Ammon's horn (tissue), 1 donor: Measurements from ENCODE around the gene OR8S1.

Source experiments
- DNase-seq: peaks from one replicate; pipeline ENCODE4 v3.0.0-alpha.2; 2016; ENCODE audit warnings: low spot score

Gene OR8S1

DNA sequence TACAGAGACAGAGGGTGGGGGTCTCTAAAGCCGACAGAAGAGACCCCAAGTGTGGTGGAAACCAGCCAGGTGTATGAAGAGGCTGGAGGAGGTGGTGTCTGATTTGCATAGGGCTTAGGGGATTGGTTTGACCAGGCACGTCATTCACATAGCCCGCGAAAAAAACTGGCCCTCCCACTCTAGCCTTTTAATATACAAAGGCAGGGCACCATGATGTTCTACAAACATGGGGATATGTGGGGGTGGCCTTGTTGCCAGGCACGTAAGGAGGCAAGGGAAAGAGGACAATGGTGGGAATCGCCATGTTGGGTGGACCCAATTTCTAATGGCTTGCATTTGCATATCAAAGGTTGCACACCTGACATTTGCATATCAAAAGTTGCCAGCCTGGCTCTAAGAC lies 31.2 kb downstream of the OR8S1 start:
- no peak for DNase-seq

DNA sequence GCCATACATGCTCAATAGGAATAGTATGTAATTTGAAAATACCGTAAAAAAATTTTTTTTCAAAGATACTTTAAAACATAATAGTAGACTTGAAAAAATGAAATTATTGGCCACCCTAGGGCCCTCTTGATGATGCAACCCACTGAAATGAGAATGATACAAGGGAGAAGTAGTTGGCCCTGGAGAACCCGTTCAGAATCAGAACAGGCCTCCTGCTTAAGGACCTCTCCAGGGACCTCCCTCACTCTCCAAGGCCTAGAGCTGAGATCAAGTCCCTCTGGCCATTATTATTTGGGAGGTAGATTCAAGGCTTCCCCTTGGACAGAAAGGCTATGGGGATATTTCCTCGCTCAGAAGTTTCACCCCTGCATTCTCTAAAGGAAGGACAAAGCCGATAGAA lies 32.5 kb downstream of the OR8S1 start:
- DNase-seq, result no peak

DNA sequence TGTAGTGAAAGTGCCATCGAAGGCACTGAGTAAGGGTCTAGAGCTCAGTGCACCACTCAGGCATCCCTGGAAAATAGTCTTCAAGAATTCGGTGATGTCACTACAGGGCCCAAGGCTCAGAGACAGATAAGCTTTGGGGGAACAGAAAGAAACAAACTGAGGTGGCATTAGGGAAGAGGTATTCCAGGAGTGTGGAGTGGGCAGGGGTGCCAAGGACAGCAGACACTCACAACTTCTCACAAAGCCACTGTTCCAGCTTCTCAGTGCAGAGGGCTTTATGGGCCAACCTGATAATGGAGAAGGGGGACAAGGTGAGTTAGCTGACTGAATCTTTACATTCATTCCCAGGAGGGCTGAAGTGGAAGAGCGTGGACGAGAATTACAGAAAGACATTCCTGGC lies 42.3 kb downstream of the OR8S1 start:
- no peak for DNase-seq

DNA sequence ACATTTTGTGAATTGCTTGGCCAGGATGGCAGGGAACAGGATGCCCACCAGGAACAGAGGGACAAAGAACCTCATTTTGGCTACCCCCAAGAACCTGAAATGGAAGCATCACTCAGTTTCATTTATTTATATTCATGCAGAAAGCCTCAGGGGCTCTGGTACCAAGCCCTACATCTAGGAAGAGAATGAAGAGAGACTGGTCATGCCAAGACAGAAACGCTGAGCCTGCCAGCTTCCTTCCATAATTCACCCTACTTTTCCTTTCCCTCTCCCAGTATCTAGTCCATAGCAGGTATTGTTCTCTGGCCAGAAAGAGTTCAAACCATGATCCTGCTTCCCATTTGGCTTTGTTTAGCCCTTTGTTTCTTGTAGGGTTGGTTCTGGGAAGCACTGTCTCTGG lies 44.5 kb downstream of the OR8S1 start, which contains the start of gene LALBA:
TSS of gene LALBA (minus strand) at position 101 of the 400 bp plus-strand sequence. CDS start at position 75, 26 bp downstream.
- DNase-seq, result no peak

DNA sequence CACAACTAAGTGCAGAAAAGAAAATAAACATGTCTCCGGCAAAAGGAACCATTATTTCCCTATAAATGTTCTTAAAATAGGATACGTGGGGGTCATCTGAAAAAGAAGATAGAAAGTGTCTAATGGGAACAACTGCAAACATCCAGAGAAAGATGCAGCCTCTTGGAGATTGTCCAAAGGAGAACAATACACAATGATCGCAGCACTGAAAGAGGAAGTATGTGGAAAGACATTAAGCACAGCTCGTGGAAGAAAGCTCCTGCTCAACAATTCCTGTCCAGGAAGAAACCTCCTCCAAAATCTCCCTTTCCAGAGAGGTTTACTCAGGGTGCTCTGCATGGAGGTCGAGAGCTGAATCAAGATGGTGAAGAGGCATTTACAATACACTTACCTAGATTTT lies 46.9 kb downstream of the OR8S1 start:
- peak; percentile 53 for DNase-seq
